HAP-1 (cell line): ENCODE results near the gene APEX1.
A peak's percentile ranks its signal among the peaks of the same experiment; 100 is the strongest.
"Not testable (repeated sequence)": the region's sequence is repeated elsewhere in the genome, so short reads cannot be mapped to it uniquely, and the experiment has no call there.

Experiments used
- DNase-seq, 2 experiments: peaks; one replicate each; pipeline ENCODE4 v3.0.0-alpha.2; 2016 to 2020; ENCODE audit warnings: low spot score in 2 of 2
- H3K27me3 ChIP-seq: fragments of 250-450 bp; sonication (Bioruptor Pico); 2 replicates; pipeline ENCODE4 v1.5.1; 2020; ENCODE audit warnings: low read depth, mild to moderate bottlenecking, moderate library complexity
- H3K36me3 ChIP-seq: fragments of 250-450 bp; sonication (Bioruptor Pico); replicated peaks from 2 replicates; pipeline ENCODE4 v1.5.1; 2020; ENCODE audit warnings: mild to moderate bottlenecking
- H3K4me1 ChIP-seq: fragments of 250-450 bp; sonication (Bioruptor Pico); 2 replicates; pipeline ENCODE4 v1.5.1; 2020; ENCODE audit warnings: mild to moderate bottlenecking
- H3K4me3 ChIP-seq: fragments of 250-450 bp; sonication (Bioruptor Pico); 2 replicates; pipeline ENCODE4 v1.5.1; 2020; ENCODE audit warnings: mild to moderate bottlenecking, moderate library complexity
- H3K9me3 ChIP-seq: fragments of 250-450 bp; sonication (Bioruptor Pico); 2 replicates; pipeline ENCODE4 v1.5.1; 2020; ENCODE audit warnings: mild to moderate bottlenecking, moderate library complexity
- in situ Hi-C: fragments of 300-500 bp; cut with MboI; formaldehyde crosslinking; loops from 3 replicates; pipeline ENCODE4 v1.14.3; 2020; ENCODE audit warnings: low sequenced_read_pairs, inconsistent platforms, mixed read lengths

Gene APEX1

DNA sequence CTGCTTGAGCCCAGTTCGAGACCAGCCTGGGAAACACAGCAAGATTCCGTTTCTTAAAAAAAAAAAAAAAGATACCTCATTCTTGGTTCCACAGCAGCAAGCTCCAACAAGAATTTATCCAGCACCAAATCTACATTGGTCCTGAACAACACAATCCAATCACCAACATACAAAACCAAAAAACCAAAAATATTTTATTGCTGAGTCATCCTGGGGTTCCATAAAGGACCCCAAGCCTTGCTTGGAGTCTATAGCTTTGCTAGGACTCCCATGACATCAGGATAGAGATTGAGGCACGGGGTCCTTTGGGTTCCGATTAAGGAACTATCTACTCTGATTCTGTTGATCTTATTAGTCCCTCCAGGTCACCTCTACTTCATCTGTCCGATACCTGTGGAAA is 8.1 kb upstream of the APEX1 start:
- no peak for DNase-seq
- Histone ChIP-seq H3K36me3 (peaks cover 54% of the 10 kb centered on the region), H3K4me1 (no peaks in the 10 kb centered on the region), H3K4me3 (no peak overlapping the region), H3K9me3 (no peaks in the 10 kb centered on the region), H3K27me3 (no peaks in the 10 kb centered on the region)
- in situ Hi-C loops = no loop called here

GRCh38 chr14:20452831-20453230 is 2.2 kb upstream of the APEX1 start:
- not testable (repeated sequence) for H3K9me3 ChIP-seq, H3K4me3 ChIP-seq, H3K27me3 ChIP-seq, H3K4me1 ChIP-seq
- in situ Hi-C loops = loop anchor here (5.0 kb wide), 1 partner anchor 36 kb away; no protein-coding TSS in a partner anchor
- peaks cover 53% of the 10 kb centered on the region for H3K36me3 ChIP-seq
- peak; percentile 55 to 64 for DNase-seq

GRCh38 chr14:20455355-20456300 is 602 bp downstream of the APEX1 start:
- peak in 1 of 2 experiments; percentile 75 for DNase-seq
- Histone ChIP-seq H3K27me3 (no peaks in the 10 kb centered on the region), H3K4me1 (peaks cover 12% of the 10 kb centered on the region; the same call in 1 of the 2 replicates), H3K9me3 (no peaks in the 10 kb centered on the region), H3K36me3 (peaks cover 48% of the 10 kb centered on the region), H3K4me3 (peak overlapping the region; percentile 72)
- in situ Hi-C loops = no loop called here

GRCh38 chr14:20456971-20457370 is 1.9 kb downstream of the APEX1 start:
- Histone ChIP-seq H3K4me3 (no peak overlapping the region), H3K9me3 (no peaks in the 10 kb centered on the region), H3K36me3 (peaks cover 39% of the 10 kb centered on the region), H3K4me1 (peaks cover 14% of the 10 kb centered on the region; the same call in 1 of the 2 replicates), H3K27me3 (no peaks in the 10 kb centered on the region)
- in situ Hi-C loops = no loop called here
- DNase-seq = no peak

DNA sequence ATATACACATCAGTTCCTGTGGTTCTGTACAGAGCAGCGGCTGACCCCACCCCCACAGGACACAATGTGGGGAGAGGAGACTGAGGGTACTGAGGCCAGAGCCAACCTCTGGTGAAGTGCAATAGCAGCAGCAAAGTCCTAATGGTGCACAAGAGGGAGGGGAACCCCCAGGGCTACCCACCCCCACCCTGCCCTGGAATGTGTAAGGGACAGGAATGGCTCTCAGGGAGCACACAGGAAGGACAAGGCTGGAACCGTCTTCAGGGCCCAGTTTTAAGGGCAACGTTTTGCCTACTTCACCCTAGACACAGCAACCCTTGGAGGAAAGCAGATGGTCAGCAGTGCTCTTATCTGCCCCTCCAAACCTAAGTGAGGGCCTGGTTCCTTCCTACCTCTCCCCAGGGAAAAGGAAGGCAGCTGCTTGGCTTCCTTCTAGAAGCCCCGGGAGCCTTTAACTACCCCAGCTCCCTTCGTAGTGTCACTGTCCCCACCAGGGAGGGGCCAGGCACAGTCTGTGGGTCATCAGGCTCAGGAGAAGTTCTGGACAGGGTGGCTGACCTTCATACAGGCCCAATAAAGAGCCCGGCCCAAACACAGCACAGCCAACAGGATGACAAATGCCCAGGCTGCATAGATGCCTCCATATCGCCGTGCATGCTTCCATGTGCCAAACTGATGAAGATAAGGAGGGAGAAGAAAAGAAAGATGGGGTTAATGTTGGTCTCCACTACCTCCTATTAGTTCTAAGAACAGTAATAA is 3.2 kb downstream of the APEX1 start:
- Histone ChIP-seq H3K4me3 (no peak overlapping the region), H3K4me1 (peaks cover 18% of the 10 kb centered on the region; the same call in 1 of the 2 replicates), H3K27me3 (no peaks in the 10 kb centered on the region), H3K36me3 (peaks cover 34% of the 10 kb centered on the region), H3K9me3 (no peaks in the 10 kb centered on the region)
- no peak for DNase-seq
- in situ Hi-C loops = no loop called here

DNA sequence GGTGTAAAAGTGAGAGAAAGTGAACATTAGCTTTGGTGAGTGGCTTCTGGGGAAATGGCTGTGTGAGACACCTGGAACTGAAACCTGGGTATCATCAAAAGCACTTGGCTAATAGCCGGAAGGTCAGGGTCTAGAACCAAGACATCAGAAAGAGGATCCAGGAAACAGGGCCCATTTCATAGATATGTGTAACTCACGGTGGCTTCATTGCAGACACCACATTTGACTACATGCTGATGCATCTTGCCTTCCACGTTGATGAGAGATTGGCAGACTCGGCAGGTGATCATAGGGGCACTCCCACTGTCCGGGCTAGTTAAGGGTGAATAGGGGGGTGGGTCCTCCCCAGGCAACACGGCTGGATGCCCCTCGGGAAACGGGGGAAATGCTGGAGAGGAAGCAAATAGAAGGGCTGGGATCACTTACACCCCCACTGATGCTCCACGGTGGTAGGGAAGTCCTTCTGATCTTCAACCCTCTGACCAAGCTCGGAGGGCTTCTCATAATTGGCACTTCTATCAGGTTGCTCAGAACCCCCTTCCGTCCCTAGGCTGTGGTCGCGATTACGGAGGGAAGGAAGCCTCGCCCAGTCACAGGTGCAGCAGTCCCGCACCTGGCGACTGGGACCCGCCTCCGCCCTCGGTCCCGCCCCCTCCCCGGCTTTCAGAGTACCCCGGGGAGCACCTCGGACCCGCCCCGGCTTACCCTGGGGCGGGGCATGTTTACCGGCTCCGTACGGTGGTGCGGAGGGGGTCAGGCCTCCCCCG is 5.6 kb downstream of the APEX1 start:
- in situ Hi-C loops = loop anchor here (5.0 kb wide), 1 partner anchor 123 kb away; no protein-coding TSS in a partner anchor
- peak in 1 of 2 experiments; percentile 32 for DNase-seq

DNA sequence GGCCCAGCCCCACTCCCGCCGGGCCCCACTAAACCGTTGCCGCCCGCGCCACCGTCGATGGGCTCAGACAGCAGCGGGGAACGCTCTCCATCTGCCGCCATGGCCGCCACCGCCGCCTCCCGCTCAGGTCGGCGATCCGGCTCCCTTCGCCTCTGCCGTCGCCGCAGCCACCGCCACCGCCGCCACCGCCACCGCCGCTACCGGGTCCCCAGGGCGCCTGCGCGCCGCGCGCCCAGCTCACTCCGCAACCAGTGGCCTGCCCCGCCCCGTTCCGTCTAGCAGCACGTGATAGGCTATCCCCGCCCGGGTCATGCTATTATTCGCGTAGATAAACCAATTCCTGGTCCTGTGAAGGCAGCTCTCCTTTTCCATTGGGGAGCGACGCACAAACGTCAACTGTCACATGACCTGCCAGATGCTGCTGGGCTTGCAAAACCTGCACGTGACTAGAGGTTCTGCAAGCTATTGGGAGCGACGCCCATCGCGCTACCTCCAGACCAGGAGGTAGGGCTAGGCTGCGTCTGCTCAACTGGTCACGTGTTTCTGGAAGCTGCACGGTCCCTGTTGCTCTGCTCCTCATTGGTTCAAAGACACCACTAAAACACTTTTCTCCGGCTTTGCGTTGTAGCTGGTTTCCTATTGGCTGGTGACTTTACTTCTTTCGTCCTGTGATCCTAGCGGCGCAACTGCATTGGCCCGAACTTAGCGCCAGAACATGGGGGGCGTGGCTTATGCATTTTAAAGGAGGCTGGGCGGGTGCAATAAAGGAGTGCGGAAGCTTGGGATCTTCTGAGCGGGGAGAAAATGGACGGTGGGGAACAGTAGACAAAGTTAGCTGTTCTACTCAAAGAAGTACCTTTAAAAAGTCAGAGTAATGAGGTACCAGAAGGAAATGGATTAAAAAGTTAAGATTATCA is 6.5 kb downstream of the APEX1 start, which contains the start of gene PIP4P1:
TSS of gene PIP4P1 (minus strand) at position 210 of the 917 bp plus-strand sequence. CDS start at position 101, 109 bp downstream.
- Histone ChIP-seq H3K4me3 (peak within 1 kb of the TSS; percentile 69), H3K27me3 (no peaks in the 10 kb centered on the region), H3K9me3 (no peaks in the 10 kb centered on the region), H3K36me3 (peaks cover 30% of the 10 kb centered on the region), H3K4me1 (peaks cover 13% of the 10 kb centered on the region; the same call in 1 of the 2 replicates)
- DNase-seq = peak; percentile 99 to 100
- in situ Hi-C loops = loop anchor here (5.0 kb wide), 1 partner anchor 124 kb away; no protein-coding TSS in a partner anchor

More for the DNA sequence above, 5.6 kb downstream of the APEX1 start:
- H3K4me1 ChIP-seq = peaks cover 13% of the 10 kb centered on the region; the same call in 1 of the 2 replicates
- H3K36me3 ChIP-seq = peaks cover 34% of the 10 kb centered on the region
- no peaks in the 10 kb centered on the region for H3K9me3 ChIP-seq
- H3K27me3 ChIP-seq = no peaks in the 10 kb centered on the region
- H3K4me3 ChIP-seq = peak overlapping the region; percentile 69

- in situ Hi-C loops = no loop called here
- no peaks in the 10 kb centered on the region for H3K9me3 ChIP-seq
- H3K4me3 ChIP-seq = peak overlapping the region; percentile 96
- peak in 1 of 2 experiments; percentile 43 for DNase-seq
- H3K4me1 ChIP-seq = no peaks in the 10 kb centered on the region; the same call in none of the 2 replicates
- peaks cover 24% of the 10 kb centered on the region for H3K36me3 ChIP-seq
- no peaks in the 10 kb centered on the region; the same call in 1 of the 2 replicates for H3K27me3 ChIP-seq
Measured at GRCh38 chr14:20468764-20469241, 13.8 kb downstream of the APEX1 start.

- peak within 1 kb of the TSS; percentile 96 for H3K4me3 ChIP-seq
- no peaks in the 10 kb centered on the region; the same call in 1 of the 2 replicates for H3K27me3 ChIP-seq
- no peaks in the 10 kb centered on the region; the same call in none of the 2 replicates for H3K4me1 ChIP-seq
- peaks cover 29% of the 10 kb centered on the region for H3K36me3 ChIP-seq
- no peaks in the 10 kb centered on the region for H3K9me3 ChIP-seq
- in situ Hi-C loops = no loop called here
- peak; percentile 93 to 94 for DNase-seq
Measured at GRCh38 chr14:20469242-20469889, 14.3 kb downstream of the APEX1 start, which contains the start of gene PNP. TSS of gene PNP (plus strand) at chr14:20469406. CDS start at chr14:20469525, 119 bp downstream.

DNA sequence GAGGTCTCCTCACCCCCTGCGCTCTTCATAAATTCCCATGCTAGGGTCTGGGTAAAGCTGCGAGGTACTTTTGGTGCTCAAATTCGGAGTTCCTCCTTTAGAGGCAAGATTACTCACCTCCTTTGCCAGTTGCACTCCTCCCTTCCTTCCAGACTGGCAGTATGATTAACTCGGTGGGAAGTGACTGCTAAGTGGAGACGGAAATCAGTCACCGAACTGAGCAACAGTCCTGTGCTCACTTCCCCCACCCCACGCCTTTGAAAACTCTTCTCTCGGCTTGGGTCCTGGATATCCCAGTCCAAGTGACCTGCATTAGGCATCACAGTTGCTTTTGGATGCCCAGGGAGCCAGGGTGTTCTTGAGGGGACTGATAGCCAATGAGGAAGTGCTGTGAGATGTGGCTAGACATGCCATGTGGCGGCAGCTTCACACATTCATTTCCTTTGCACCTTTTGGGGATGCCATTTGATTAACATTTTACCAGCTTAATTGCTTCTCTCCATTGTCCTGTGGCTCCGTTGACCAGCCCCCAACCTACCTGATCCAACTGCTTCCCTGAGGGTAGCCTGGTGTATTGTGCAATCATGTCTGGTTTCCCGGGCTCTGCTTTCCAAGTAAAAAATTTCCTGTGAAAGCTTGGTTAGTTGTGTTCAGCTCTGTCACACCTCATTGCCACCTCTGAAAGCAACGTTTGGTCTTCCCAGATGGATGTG is 15.0 kb downstream of the APEX1 start:
- Histone ChIP-seq H3K4me1 (no peaks in the 10 kb centered on the region; the same call in none of the 2 replicates), H3K9me3 (no peaks in the 10 kb centered on the region), H3K36me3 (peaks cover 36% of the 10 kb centered on the region), H3K27me3 (no peaks in the 10 kb centered on the region; the same call in 1 of the 2 replicates), H3K4me3 (peak overlapping the region; percentile 96)
- in situ Hi-C loops = no loop called here
- DNase-seq = peak; percentile 40 to 49

- DNase-seq = peak in 1 of 2 experiments; percentile 22
Measured at GRCh38 chr14:20470603-20470901, 15.5 kb downstream of the APEX1 start.

More at GRCh38 chr14:20470603-20470901, 15.5 kb downstream of the APEX1 start:
- H3K36me3 ChIP-seq = peaks cover 41% of the 10 kb centered on the region
- H3K27me3 ChIP-seq = no peaks in the 10 kb centered on the region; the same call in 1 of the 2 replicates
- in situ Hi-C loops = no loop called here
- H3K9me3 ChIP-seq = no peaks in the 10 kb centered on the region
- no peaks in the 10 kb centered on the region; the same call in none of the 2 replicates for H3K4me1 ChIP-seq
- peak overlapping the region; percentile 96 for H3K4me3 ChIP-seq
